GM23248 (cell line): ENCODE results near the gene CPT1C.

Source experiments
- EZH2 ChIP-seq: fragments of 200-600 bp; sonication (generic); IDR thresholded peaks from 2 replicates; pipeline ENCODE4 v1.6.1; 2018; ENCODE audit warnings: antibody characterized with exemption, mild to moderate bottlenecking; ENCODE audit not compliant: insufficient read depth, poor library complexity, severe bottlenecking
- EZH2phosphoT487 ChIP-seq: fragments of 200-600 bp; sonication (generic); IDR thresholded peaks from 2 replicates; pipeline ENCODE4 v1.6.1; 2018; ENCODE audit warnings: antibody characterized with exemption, moderate library complexity, mild to moderate bottlenecking, low read depth; ENCODE audit not compliant: insufficient read depth

- no peak for TF ChIP-seq EZH2phosphoT487
- TF ChIP-seq EZH2, result no peak
These were observed 32.1 kb upstream of the CPT1C start for GRCh38 chr19:49658566-49659442.
